ENCODE results near the gene PAPSS2. TPM values are rescaled to one million over a fixed set of nuclear protein-coding genes. Genes with fewer than 3 reads are reported as not detected.

The PAPSS2 gene
- total RNA-seq, 1 donor: 81.8 TPM

DNA sequence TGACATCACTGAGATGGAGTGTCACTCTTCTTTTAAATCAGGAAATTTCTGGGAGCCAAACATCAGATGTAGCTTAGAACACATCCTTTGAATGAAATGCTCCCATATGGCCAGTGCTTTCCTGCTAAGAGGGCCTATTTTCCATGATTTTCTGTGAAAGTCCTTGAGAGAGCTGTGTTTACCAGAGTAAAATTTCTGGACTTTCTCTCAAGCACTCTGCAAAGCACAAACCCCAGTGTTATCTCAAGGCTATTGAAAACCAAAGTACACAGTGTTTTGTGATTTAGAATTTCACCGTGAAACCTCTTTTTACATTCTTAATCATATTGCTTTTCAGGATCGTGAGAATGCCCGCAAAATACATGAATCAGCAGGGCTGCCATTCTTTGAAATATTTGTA lies 54.0 kb downstream of the PAPSS2 start:
- peaks cover 89% of the 10 kb centered on the region for H3K36me3 ChIP-seq (ENCODE audit: insufficient read depth, low read length)
- TF ChIP-seq, protein P1, sequence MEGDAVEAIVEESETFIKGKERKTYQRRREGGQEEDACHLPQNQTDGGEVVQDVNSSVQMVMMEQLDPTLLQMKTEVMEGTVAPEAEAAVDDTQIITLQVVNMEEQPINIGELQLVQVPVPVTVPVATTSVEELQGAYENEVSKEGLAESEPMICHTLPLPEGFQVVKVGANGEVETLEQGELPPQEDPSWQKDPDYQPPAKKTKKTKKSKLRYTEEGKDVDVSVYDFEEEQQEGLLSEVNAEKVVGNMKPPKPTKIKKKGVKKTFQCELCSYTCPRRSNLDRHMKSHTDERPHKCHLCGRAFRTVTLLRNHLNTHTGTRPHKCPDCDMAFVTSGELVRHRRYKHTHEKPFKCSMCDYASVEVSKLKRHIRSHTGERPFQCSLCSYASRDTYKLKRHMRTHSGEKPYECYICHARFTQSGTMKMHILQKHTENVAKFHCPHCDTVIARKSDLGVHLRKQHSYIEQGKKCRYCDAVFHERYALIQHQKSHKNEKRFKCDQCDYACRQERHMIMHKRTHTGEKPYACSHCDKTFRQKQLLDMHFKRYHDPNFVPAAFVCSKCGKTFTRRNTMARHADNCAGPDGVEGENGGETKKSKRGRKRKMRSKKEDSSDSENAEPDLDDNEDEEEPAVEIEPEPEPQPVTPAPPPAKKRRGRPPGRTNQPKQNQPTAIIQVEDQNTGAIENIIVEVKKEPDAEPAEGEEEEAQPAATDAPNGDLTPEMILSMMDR (IDR thresholded peaks at IDR 0.05; ENCODE audit: extremely low read depth, low read depth, low read length): no peak
- no peak overlapping the region for H3K4me2 ChIP-seq (ENCODE audit: insufficient read depth, low read length)
- no peaks in the 10 kb centered on the region for H3K4me1 ChIP-seq (ENCODE audit: insufficient read depth, low read length)
- H3K4me3 ChIP-seq (ENCODE audit: insufficient read depth, low read length): no peak overlapping the region
- no peaks in the 10 kb centered on the region for H3K9me3 ChIP-seq (ENCODE audit: low read depth, low read length)
- H2AFZ ChIP-seq (ENCODE audit: low read length): no peak overlapping the region
- no peaks in the 10 kb centered on the region for H3K79me2 ChIP-seq (ENCODE audit: insufficient read depth, low read length)
- no peaks in the 10 kb centered on the region for H4K20me1 ChIP-seq (ENCODE audit: insufficient read depth, low read length)
- no peak for DNase-seq (ENCODE audit: insufficient read length, low spot score, missing footprints)
- no peak overlapping the region for H3K27ac ChIP-seq (ENCODE audit: low read depth, low read length)
- no peaks in the 10 kb centered on the region for H3K27me3 ChIP-seq (ENCODE audit: insufficient read depth, low read length)

DNA sequence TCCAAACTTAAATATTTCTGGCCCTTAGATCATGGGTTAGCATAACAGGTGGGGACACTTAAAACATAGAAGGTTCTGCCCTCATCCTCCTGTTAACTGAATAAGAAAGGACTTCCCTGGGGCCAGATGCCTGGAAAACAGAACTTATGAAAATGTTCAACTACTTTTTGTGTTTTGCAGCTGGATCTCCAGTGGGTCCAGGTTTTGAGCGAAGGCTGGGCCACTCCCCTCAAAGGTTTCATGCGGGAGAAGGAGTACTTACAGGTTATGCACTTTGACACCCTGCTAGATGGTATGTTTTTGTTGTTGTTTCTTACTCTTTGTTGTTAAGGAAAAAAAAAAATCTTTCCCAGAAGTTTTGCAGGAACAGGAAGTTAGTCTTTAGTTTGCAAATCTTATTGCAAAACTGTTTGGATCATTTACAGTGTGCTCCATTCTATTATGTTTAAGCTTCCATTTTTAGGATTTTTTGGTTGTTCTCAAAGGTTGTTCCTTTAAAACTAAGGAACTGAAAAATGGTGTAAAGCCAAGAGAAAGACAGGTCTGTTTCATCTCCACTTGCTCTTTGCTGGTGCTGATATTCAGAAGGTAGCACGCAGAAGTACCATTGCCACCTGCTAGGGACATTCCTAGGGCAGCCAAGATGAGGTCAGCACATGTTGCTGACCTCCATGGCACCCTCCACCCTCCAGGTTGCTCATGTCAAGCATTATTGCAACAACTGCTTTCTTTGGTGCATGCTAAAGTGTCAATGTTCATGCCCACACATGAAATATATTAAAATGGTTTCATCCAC lies 56.1 kb downstream of the PAPSS2 start:
- peaks cover 78% of the 10 kb centered on the region for H3K36me3 ChIP-seq (ENCODE audit: insufficient read depth, low read length)
- TF ChIP-seq, protein P1 (IDR thresholded peaks at IDR 0.05; ENCODE audit: extremely low read depth, low read depth, low read length): no peak
- no peak overlapping the region for H3K4me2 ChIP-seq (ENCODE audit: insufficient read depth, low read length)
- H4K20me1 ChIP-seq (ENCODE audit: insufficient read depth, low read length): no peaks in the 10 kb centered on the region
- no peaks in the 10 kb centered on the region for H3K79me2 ChIP-seq (ENCODE audit: insufficient read depth, low read length)
- H2AFZ ChIP-seq (ENCODE audit: low read length): no peak overlapping the region
- no peak overlapping the region for H3K27ac ChIP-seq (ENCODE audit: low read depth, low read length)
- no peaks in the 10 kb centered on the region for H3K9me3 ChIP-seq (ENCODE audit: low read depth, low read length)
- no peak for DNase-seq (ENCODE audit: insufficient read length, low spot score, missing footprints)
- H3K4me1 ChIP-seq (ENCODE audit: insufficient read depth, low read length): no peaks in the 10 kb centered on the region
- H3K27me3 ChIP-seq (ENCODE audit: insufficient read depth, low read length): no peaks in the 10 kb centered on the region
- H3K4me3 ChIP-seq (ENCODE audit: insufficient read depth, low read length): no peak overlapping the region

DNA sequence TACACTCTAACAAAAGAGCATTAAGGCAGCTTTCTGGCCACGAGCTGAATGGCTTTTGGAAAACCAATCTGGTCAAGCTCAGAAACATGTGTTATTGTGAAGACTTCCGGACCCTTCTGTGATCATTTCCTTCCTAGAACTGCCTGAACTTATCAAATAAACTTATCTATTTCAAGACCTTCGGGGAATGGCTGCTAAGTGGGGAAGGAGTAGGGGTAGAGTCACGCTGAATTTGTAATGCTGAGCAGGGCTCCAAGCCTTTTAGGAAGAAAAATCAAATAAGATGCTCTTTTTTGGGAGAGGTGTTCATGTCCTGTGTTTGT lies 56.6 kb downstream of the PAPSS2 start:
- Histone ChIP-seq H3K79me2 (ENCODE audit: insufficient read depth, low read length) (no peaks in the 10 kb centered on the region), H2AFZ (ENCODE audit: low read length) (no peak overlapping the region), H3K27me3 (ENCODE audit: insufficient read depth, low read length) (no peaks in the 10 kb centered on the region), H3K4me1 (ENCODE audit: insufficient read depth, low read length) (no peaks in the 10 kb centered on the region), H3K4me2 (ENCODE audit: insufficient read depth, low read length) (no peak overlapping the region), H4K20me1 (ENCODE audit: insufficient read depth, low read length) (no peaks in the 10 kb centered on the region), H3K27ac (ENCODE audit: low read depth, low read length) (no peak overlapping the region), H3K9me3 (ENCODE audit: low read depth, low read length) (no peaks in the 10 kb centered on the region), H3K36me3 (ENCODE audit: insufficient read depth, low read length) (peaks cover 75% of the 10 kb centered on the region), H3K4me3 (ENCODE audit: insufficient read depth, low read length) (no peak overlapping the region)
- TF ChIP-seq, protein P1 (IDR thresholded peaks at IDR 0.05; ENCODE audit: extremely low read depth, low read depth, low read length): no peak
- DNase-seq (ENCODE audit: insufficient read length, low spot score, missing footprints): no peak

DNA sequence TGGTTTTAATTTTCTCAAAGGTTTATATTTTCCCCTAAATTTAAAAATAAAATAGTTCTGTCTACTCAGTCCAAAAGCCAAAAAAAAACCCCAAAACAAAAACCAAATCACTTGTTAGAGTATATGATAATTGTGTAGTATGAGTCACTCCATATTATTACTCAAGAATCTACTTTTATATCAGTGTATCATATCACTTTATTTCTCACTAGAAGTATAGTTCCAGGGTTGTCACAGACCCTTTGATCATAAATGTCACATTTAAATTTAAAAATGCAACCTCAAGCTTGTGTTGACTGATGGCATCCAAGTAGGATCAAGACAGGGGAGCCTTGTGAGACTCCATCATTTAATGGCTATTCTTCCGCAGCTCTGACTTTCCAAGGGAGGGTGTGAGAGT lies 61.0 kb downstream of the PAPSS2 start:
- Histone ChIP-seq H3K9me3 (ENCODE audit: low read depth, low read length) (no peaks in the 10 kb centered on the region), H3K79me2 (ENCODE audit: insufficient read depth, low read length) (no peaks in the 10 kb centered on the region), H3K4me3 (ENCODE audit: insufficient read depth, low read length) (no peak overlapping the region), H3K27ac (ENCODE audit: low read depth, low read length) (no peak overlapping the region), H3K4me1 (ENCODE audit: insufficient read depth, low read length) (no peaks in the 10 kb centered on the region), H3K27me3 (ENCODE audit: insufficient read depth, low read length) (no peaks in the 10 kb centered on the region), H2AFZ (ENCODE audit: low read length) (no peak overlapping the region), H3K36me3 (ENCODE audit: insufficient read depth, low read length) (peaks cover 56% of the 10 kb centered on the region), H3K4me2 (ENCODE audit: insufficient read depth, low read length) (no peak overlapping the region), H4K20me1 (ENCODE audit: insufficient read depth, low read length) (no peaks in the 10 kb centered on the region)
- TF ChIP-seq, protein P1 (IDR thresholded peaks at IDR 0.05; ENCODE audit: extremely low read depth, low read depth, low read length): no peak
- no peak for DNase-seq (ENCODE audit: insufficient read length, low spot score, missing footprints)
